OCI-LY7 (cell line): ENCODE data around the gene CXCL6. TPM values are rescaled to one million over a fixed set of nuclear protein-coding genes. Genes with fewer than 3 reads are reported as not detected.

ENCODE experiments used
- BruUV-seq: library from RNA; stranded (reverse); fragments of 400-500 nt; replicated peaks from 2 replicates; lab custom pipeline; 2021; lab: Mats Ljungman, UMichigan
- CTCF ChIA-PET: fragments of 300-600 bp; sonication (Branson Sonifier 250); formaldehyde crosslinking; loops from one replicate; lab custom pipeline; 2022; ENCODE audit warnings: antibody characterized with exemption; ENCODE audit not compliant: unreplicated experiment; lab: Charles Lee
- POLR2A ChIA-PET: fragments of 300-600 bp; sonication (Branson Sonifier 250); formaldehyde crosslinking; loops from one replicate; lab custom pipeline; 2022; ENCODE audit warnings: antibody characterized with exemption; lab: Charles Lee
- DNase-seq: peaks from one replicate; pipeline ENCODE4 v3.0.0-alpha.2; 2015; ENCODE audit warnings: low spot score
- H2AFZ ChIP-seq: fragments of 200-600 bp; sonication (generic), shearing (Covaris generic); 2 replicates; pipeline ENCODE4 v1.6.1; 2014; ENCODE audit warnings: mild to moderate bottlenecking, antibody characterized with exemption, low read length, moderate library complexity
- H3K27ac ChIP-seq: fragments of 200-600 bp; sonication (generic); 2 replicates; pipeline ENCODE4 v1.5.1; 2014; ENCODE audit warnings: mixed run types, low read depth, mild to moderate bottlenecking, moderate library complexity, low read length, inconsistent platforms; ENCODE audit not compliant: poor library complexity, severe bottlenecking
- H3K36me3 ChIP-seq: fragments of 200-600 bp; sonication (generic); 2 replicates; pipeline ENCODE4 v1.6.1; 2014; ENCODE audit warnings: mild to moderate bottlenecking, antibody characterized with exemption, low read length, moderate library complexity, mixed read lengths; ENCODE audit not compliant: insufficient read depth
- H3K4me1 ChIP-seq: fragments of 200-600 bp; sonication (generic); 2 replicates; pipeline ENCODE4 v1.5.1; 2014; ENCODE audit warnings: mild to moderate bottlenecking, low read length; ENCODE audit not compliant: insufficient read depth, poor library complexity, severe bottlenecking
- H3K4me2 ChIP-seq: fragments of 200-600 bp; sonication (generic); 2 replicates; pipeline ENCODE4 v1.6.1; 2014; ENCODE audit warnings: mild to moderate bottlenecking, low read length
- H3K4me3 ChIP-seq: fragments of 200-600 bp; sonication (generic); 2 replicates; pipeline ENCODE4 v1.5.1; 2014; ENCODE audit warnings: mild to moderate bottlenecking, low read depth, low read length; ENCODE audit not compliant: poor library complexity, severe bottlenecking
- H3K79me2 ChIP-seq: fragments of 200-600 bp; sonication (generic); 2 replicates; pipeline ENCODE4 v1.6.1; 2016; ENCODE audit warnings: low read depth, mild to moderate bottlenecking, low read length, moderate library complexity, mixed read lengths; ENCODE audit not compliant: insufficient read depth
- H3K9me2 ChIP-seq: fragments of 200-600 bp; sonication (generic); 2 replicates; pipeline ENCODE4 v1.6.1; 2016; ENCODE audit warnings: mild to moderate bottlenecking, low read length, mixed read lengths; ENCODE audit not compliant: insufficient read depth
- H3K9me3 ChIP-seq: fragments of 200-600 bp; sonication (generic); 2 replicates; pipeline ENCODE4 v1.6.1; 2014; ENCODE audit warnings: mild to moderate bottlenecking, mixed run types, low read length, mixed read lengths
- H4K20me1 ChIP-seq: fragments of 200-600 bp; sonication (generic); 2 replicates; pipeline ENCODE4 v1.6.1; 2014; ENCODE audit warnings: mild to moderate bottlenecking, antibody characterized with exemption, low read length, moderate library complexity, mixed read lengths; ENCODE audit not compliant: insufficient read depth
- CTCF ChIP-seq: fragments of 200-600 bp; sonication (generic); conservative IDR thresholded peaks from 2 replicates; pipeline ENCODE4 v1.5.1; 2014; ENCODE audit warnings: mild to moderate bottlenecking, antibody characterized with exemption, low read length, moderate library complexity, mixed read lengths
- EZH2phosphoT487 ChIP-seq: fragments of 200-600 bp; sonication (generic); IDR thresholded peaks from 2 replicates; pipeline ENCODE4 v1.6.1; 2018; ENCODE audit warnings: low read depth, borderline replicate concordance, mild to moderate bottlenecking, mixed run types, antibody characterized with exemption, low read length, moderate library complexity, mixed read lengths
- intact Hi-C: fragments of 100-400 bp; cut with micrococcal nuclease; formaldehyde crosslinking; loops from one replicate; pipeline ENCODE4 v1.10.0; 2022; ENCODE audit not compliant: unreplicated experiment
- total RNA-seq, 2 experiments: library from RNA; depleted of rRNA in 1 of 2; stranded (reverse); fragments of >200 nt in 1 of 2; shearing (Covaris generic) in 1 of 2; gene quantifications; 2 replicates each; pipeline ENCODE4 v1.2.3, GENCODE V29; 2014 to 2022

Gene CXCL6
- total RNA-seq, 2 experiments from 2014 or later, result not detected

- Histone ChIP-seq H3K79me2 (no peaks in the 10 kb centered on the region), H3K27ac (no peak overlapping the region), H3K36me3 (no peaks in the 10 kb centered on the region), H3K9me3 (no peaks in the 10 kb centered on the region), H2AFZ (no peak overlapping the region), H3K4me2 (no peak overlapping the region), H4K20me1 (no peaks in the 10 kb centered on the region), H3K9me2 (no peaks in the 10 kb centered on the region), H3K4me1 (no peaks in the 10 kb centered on the region), H3K4me3 (no peak overlapping the region)
- ChIA-PET POLR2A (no interaction called here), CTCF (no interaction called here)
- no peak for DNase-seq
- TF ChIP-seq EZH2phosphoT487 (no peak), CTCF (no peak)
- BruUV-seq, result no TSS peak
- intact Hi-C loops, result no loop called here
Observed at GRCh38 chr4:73814679-73815078, 21.8 kb upstream of the CXCL6 start.

DNA sequence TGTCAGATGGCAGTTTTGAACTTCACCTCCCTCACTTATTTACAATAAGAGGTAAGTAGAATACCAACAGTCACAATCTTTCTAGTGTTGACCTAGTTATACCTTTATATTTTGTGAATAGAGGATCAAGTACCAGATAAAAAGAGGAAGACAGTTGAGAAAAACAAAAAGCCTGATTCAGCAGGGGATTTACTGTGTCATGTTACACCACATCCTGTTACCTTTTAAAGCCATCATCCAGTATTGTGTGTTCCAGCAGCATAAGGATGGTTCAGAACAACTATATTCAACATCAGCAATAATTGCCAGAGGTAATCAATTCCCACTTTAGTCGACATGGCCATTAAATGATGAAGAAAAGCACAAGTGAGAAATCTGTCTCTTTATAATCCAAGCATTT is 21.3 kb upstream of the CXCL6 start:
- H3K79me2 ChIP-seq, result no peaks in the 10 kb centered on the region
- no peak overlapping the region for H3K4me3 ChIP-seq
- H3K27ac ChIP-seq, result no peak overlapping the region
- no peaks in the 10 kb centered on the region for H3K4me1 ChIP-seq
- H2AFZ ChIP-seq, result no peak overlapping the region
- no peaks in the 10 kb centered on the region for H4K20me1 ChIP-seq
- intact Hi-C loops, result no loop called here
- H3K9me3 ChIP-seq, result no peaks in the 10 kb centered on the region
- POLR2A ChIA-PET, result no interaction called here
- H3K36me3 ChIP-seq, result no peaks in the 10 kb centered on the region
- DNase-seq, result no peak
- H3K9me2 ChIP-seq, result no peaks in the 10 kb centered on the region
- CTCF ChIA-PET, result no interaction called here
- no TSS peak for BruUV-seq
- no peak overlapping the region for H3K4me2 ChIP-seq
- no peak for TF ChIP-seq CTCF
- no peak for TF ChIP-seq EZH2phosphoT487

- ChIA-PET CTCF (no interaction called here), POLR2A (interaction anchor here (0.9 kb wide), 1 partner anchor 25 kb away, joined by 3 read pairs; no protein-coding TSS in a partner anchor)
- no peaks in the 10 kb centered on the region for H3K4me1 ChIP-seq
- intact Hi-C loops, result no loop called here
- no peak for DNase-seq
- H3K4me3 ChIP-seq, result no peak overlapping the region
- no peaks in the 10 kb centered on the region for H3K79me2 ChIP-seq
- no peaks in the 10 kb centered on the region for H3K9me2 ChIP-seq
- H3K27ac ChIP-seq, result no peak overlapping the region
- no peak for TF ChIP-seq CTCF
- no peak for TF ChIP-seq EZH2phosphoT487
- no peaks in the 10 kb centered on the region for H3K9me3 ChIP-seq
- no TSS peak for BruUV-seq
- H3K36me3 ChIP-seq, result no peaks in the 10 kb centered on the region
- H2AFZ ChIP-seq, result no peak overlapping the region
- H3K4me2 ChIP-seq, result no peak overlapping the region
- H4K20me1 ChIP-seq, result no peaks in the 10 kb centered on the region
Observed at GRCh38 chr4:73816814-73817213, 19.7 kb upstream of the CXCL6 start.
